ENCODE data around the gene ASCL5.

The ASCL5 gene

GRCh38 chr1:201094832-201095231 is 32.2 kb downstream of the ASCL5 start:
- Histone ChIP-seq H3K27me3 (ENCODE audit: insufficient read depth, low read length, poor library complexity, severe bottlenecking) (no peaks in the 10 kb centered on the region), H3K79me2 (ENCODE audit: insufficient read depth, low read length) (no peaks in the 10 kb centered on the region), H3F3A (ENCODE audit: low read depth) (no peaks in the 10 kb centered on the region), H3K9me2 (replicated peaks; ENCODE audit: low read depth, low read length) (no peaks in the 10 kb centered on the region), H3K9ac (ENCODE audit: low read depth, low read length, poor library complexity, severe bottlenecking) (no peak overlapping the region), H3K4me1 (ENCODE audit: insufficient read depth, low read length, poor library complexity, severe bottlenecking) (no peaks in the 10 kb centered on the region), H3K4me3 (ENCODE audit: low read length, poor library complexity, severe bottlenecking) (no peak overlapping the region), H4K20me1 (ENCODE audit: insufficient read depth, low read length, poor library complexity, severe bottlenecking) (no peaks in the 10 kb centered on the region), H3K9me3 (ENCODE audit: insufficient read depth, low read depth, low read length) (no peaks in the 10 kb centered on the region), H3K36me3 (ENCODE audit: insufficient read depth, low read length) (no peaks in the 10 kb centered on the region), H2AFZ (ENCODE audit: low read length) (no peak overlapping the region), H3K4me2 (ENCODE audit: low read depth, low read length, poor library complexity, severe bottlenecking) (no peak overlapping the region)
- TF ChIP-seq, protein P1, sequence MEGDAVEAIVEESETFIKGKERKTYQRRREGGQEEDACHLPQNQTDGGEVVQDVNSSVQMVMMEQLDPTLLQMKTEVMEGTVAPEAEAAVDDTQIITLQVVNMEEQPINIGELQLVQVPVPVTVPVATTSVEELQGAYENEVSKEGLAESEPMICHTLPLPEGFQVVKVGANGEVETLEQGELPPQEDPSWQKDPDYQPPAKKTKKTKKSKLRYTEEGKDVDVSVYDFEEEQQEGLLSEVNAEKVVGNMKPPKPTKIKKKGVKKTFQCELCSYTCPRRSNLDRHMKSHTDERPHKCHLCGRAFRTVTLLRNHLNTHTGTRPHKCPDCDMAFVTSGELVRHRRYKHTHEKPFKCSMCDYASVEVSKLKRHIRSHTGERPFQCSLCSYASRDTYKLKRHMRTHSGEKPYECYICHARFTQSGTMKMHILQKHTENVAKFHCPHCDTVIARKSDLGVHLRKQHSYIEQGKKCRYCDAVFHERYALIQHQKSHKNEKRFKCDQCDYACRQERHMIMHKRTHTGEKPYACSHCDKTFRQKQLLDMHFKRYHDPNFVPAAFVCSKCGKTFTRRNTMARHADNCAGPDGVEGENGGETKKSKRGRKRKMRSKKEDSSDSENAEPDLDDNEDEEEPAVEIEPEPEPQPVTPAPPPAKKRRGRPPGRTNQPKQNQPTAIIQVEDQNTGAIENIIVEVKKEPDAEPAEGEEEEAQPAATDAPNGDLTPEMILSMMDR (conservative IDR thresholded peaks at IDR 0.05; ENCODE audit: low read length): no peak
- TF ChIP-seq EZH2phosphoT487 (IDR thresholded peaks at IDR 0.05; ENCODE audit: borderline replicate concordance): no peak

DNA sequence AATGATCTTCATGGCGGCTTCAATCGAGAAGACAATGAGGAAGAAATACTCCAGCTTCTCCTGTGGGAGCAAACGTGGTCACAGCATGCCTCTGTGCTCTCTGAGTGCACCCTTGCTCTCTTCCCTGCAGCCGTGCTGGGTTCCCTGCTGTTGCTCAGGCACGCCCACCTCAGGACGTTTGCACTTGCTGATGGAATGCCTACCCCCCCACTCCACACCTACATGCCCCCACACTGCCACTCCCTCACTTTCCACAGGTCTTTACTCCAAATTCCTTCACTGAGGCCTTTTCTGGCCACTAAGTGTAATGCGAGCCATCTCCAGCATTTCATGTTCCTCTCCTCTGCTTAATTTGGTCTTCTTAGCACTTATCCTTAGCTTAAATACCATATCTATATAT is 33.0 kb downstream of the ASCL5 start:
- H3K4me1 ChIP-seq (ENCODE audit: insufficient read depth, low read length, poor library complexity, severe bottlenecking): no peaks in the 10 kb centered on the region
- no peak overlapping the region for H3K4me3 ChIP-seq (ENCODE audit: low read length, poor library complexity, severe bottlenecking)
- no peak overlapping the region for H3K4me2 ChIP-seq (ENCODE audit: low read depth, low read length, poor library complexity, severe bottlenecking)
- no peaks in the 10 kb centered on the region for H3K9me3 ChIP-seq (ENCODE audit: insufficient read depth, low read depth, low read length)
- no peaks in the 10 kb centered on the region for H3K9me2 ChIP-seq (replicated peaks; ENCODE audit: low read depth, low read length)
- no peaks in the 10 kb centered on the region for H4K20me1 ChIP-seq (ENCODE audit: insufficient read depth, low read length, poor library complexity, severe bottlenecking)
- H3F3A ChIP-seq (ENCODE audit: low read depth): no peaks in the 10 kb centered on the region
- H3K79me2 ChIP-seq (ENCODE audit: insufficient read depth, low read length): no peaks in the 10 kb centered on the region
- H3K9ac ChIP-seq (ENCODE audit: low read depth, low read length, poor library complexity, severe bottlenecking): no peak overlapping the region
- TF ChIP-seq EZH2phosphoT487 (IDR thresholded peaks at IDR 0.05; ENCODE audit: borderline replicate concordance): no peak
- TF ChIP-seq, protein P1 (conservative IDR thresholded peaks at IDR 0.05; ENCODE audit: low read length): no peak
- H3K27me3 ChIP-seq (ENCODE audit: insufficient read depth, low read length, poor library complexity, severe bottlenecking): no peaks in the 10 kb centered on the region
- H2AFZ ChIP-seq (ENCODE audit: low read length): no peak overlapping the region
- no peaks in the 10 kb centered on the region for H3K36me3 ChIP-seq (ENCODE audit: insufficient read depth, low read length)

DNA sequence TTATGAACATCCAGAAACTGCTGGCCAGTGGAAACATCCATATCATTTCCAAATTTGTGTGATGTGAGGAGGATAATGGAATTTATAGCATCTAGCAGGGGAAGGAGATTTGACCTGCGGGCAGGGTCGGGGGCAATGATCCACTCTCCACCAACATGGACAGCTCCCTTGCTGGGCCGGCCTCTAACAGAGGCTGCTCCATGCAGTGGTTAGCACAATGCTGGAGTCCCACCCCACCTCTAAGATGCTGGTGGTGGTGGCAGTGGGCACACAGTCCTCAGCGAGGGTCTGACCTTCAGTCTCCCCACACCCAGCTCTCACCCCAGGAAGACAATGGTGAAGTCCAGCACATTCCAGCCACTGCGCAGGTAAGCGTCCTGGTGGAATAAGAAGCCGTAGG is 33.4 kb downstream of the ASCL5 start:
- no peaks in the 10 kb centered on the region for H3F3A ChIP-seq (ENCODE audit: low read depth)
- no peaks in the 10 kb centered on the region for H4K20me1 ChIP-seq (ENCODE audit: insufficient read depth, low read length, poor library complexity, severe bottlenecking)
- H3K27me3 ChIP-seq (ENCODE audit: insufficient read depth, low read length, poor library complexity, severe bottlenecking): no peaks in the 10 kb centered on the region
- H3K79me2 ChIP-seq (ENCODE audit: insufficient read depth, low read length): no peaks in the 10 kb centered on the region
- H3K4me1 ChIP-seq (ENCODE audit: insufficient read depth, low read length, poor library complexity, severe bottlenecking): no peaks in the 10 kb centered on the region
- no peak overlapping the region for H3K4me2 ChIP-seq (ENCODE audit: low read depth, low read length, poor library complexity, severe bottlenecking)
- no peak overlapping the region for H3K4me3 ChIP-seq (ENCODE audit: low read length, poor library complexity, severe bottlenecking)
- no peaks in the 10 kb centered on the region for H3K9me3 ChIP-seq (ENCODE audit: insufficient read depth, low read depth, low read length)
- TF ChIP-seq EZH2phosphoT487 (IDR thresholded peaks at IDR 0.05; ENCODE audit: borderline replicate concordance): no peak
- TF ChIP-seq, protein P1 (conservative IDR thresholded peaks at IDR 0.05; ENCODE audit: low read length): no peak
- H3K9me2 ChIP-seq (replicated peaks; ENCODE audit: low read depth, low read length): no peaks in the 10 kb centered on the region
- no peak overlapping the region for H3K9ac ChIP-seq (ENCODE audit: low read depth, low read length, poor library complexity, severe bottlenecking)
- no peak overlapping the region for H2AFZ ChIP-seq (ENCODE audit: low read length)
- no peaks in the 10 kb centered on the region for H3K36me3 ChIP-seq (ENCODE audit: insufficient read depth, low read length)

Data from Loucy (cell line).